ENCODE results near the gene RANBP1. TPM values are rescaled to one million over a fixed set of nuclear protein-coding genes. Genes with fewer than 3 reads are reported as not detected.

The RANBP1 gene
- total and polyA plus RNA-seq, 2 experiments from 2014 or later = 233 to 253 TPM

- Histone ChIP-seq H3K4me1 (ENCODE audit: insufficient read depth) (peaks cover 29% of the 10 kb centered on the region), H3K79me2 (ENCODE audit: insufficient read depth) (peaks cover 59% of the 10 kb centered on the region)
These were observed 22.5 kb downstream of the RANBP1 start for GRCh38 chr22:20138417-20138738.

GRCh38 chr22:20138868-20139267 lies 23.0 kb downstream of the RANBP1 start:
- H3K9ac ChIP-seq = no peak overlapping the region
- TF ChIP-seq EZH2phosphoT487 (IDR thresholded peaks at IDR 0.05; ENCODE audit: insufficient read depth, low read depth) = no peak
- no peak for TF ChIP-seq EZH2 (IDR thresholded peaks at IDR 0.05; ENCODE audit: insufficient read depth, poor library complexity, severe bottlenecking)
- in situ Hi-C loops (cut with MboI) = no loop called here
- peaks cover 6% of the 10 kb centered on the region; the same call in 1 of the 2 replicates for H3F3A ChIP-seq (ENCODE audit: insufficient read depth)
- 91 to 92% methylated on average over 16 of the region's 16 CpGs for WGBS, 2 experiments (ENCODE audit: low coverage in 1 of 2, low lambda C conversion rate in 2 of 2, missing lambda C conversion rate in 2 of 2)
- peaks cover 54% of the 10 kb centered on the region for H3K79me2 ChIP-seq (ENCODE audit: insufficient read depth)
- H3K36me3 ChIP-seq (ENCODE audit: low read depth) = no peaks in the 10 kb centered on the region
- H3K27ac ChIP-seq = no peak overlapping the region
- no peaks in the 10 kb centered on the region for H3K9me2 ChIP-seq (ENCODE audit: insufficient read depth)
- H3K4me2 ChIP-seq (ENCODE audit: unreplicated experiment) = no peak overlapping the region
- peaks cover 25% of the 10 kb centered on the region for H3K4me1 ChIP-seq (ENCODE audit: insufficient read depth)
- H3K9me3 ChIP-seq (ENCODE audit: low read depth) = no peaks in the 10 kb centered on the region
- no peak overlapping the region for H2AFZ ChIP-seq
- H4K20me1 ChIP-seq (ENCODE audit: insufficient read depth) = no peaks in the 10 kb centered on the region
- no peak overlapping the region for H3K4me3 ChIP-seq
- H3K27me3 ChIP-seq (replicated peaks; ENCODE audit: insufficient read depth) = no peaks in the 10 kb centered on the region
- DNase-seq = no peak

More at GRCh38 chr22:20138417-20138738, 22.5 kb downstream of the RANBP1 start:
- TF ChIP-seq EZH2phosphoT487 (IDR thresholded peaks at IDR 0.05; ENCODE audit: insufficient read depth, low read depth) = no peak
- no peak for TF ChIP-seq EZH2 (IDR thresholded peaks at IDR 0.05; ENCODE audit: insufficient read depth, poor library complexity, severe bottlenecking)
- no peak for DNase-seq
- H2AFZ ChIP-seq = no peak overlapping the region
- H3K36me3 ChIP-seq (ENCODE audit: low read depth) = no peaks in the 10 kb centered on the region
- H3K4me2 ChIP-seq (ENCODE audit: unreplicated experiment) = no peak overlapping the region
- no peaks in the 10 kb centered on the region for H3K9me2 ChIP-seq (ENCODE audit: insufficient read depth)
- WGBS, 2 experiments (ENCODE audit: low coverage in 1 of 2, low lambda C conversion rate in 2 of 2, missing lambda C conversion rate in 2 of 2) = 80 to 88% methylated on average over 4 of the region's 4 CpGs
- no peaks in the 10 kb centered on the region for H3K9me3 ChIP-seq (ENCODE audit: low read depth)
- H3K4me3 ChIP-seq = no peak overlapping the region
- H4K20me1 ChIP-seq (ENCODE audit: insufficient read depth) = no peaks in the 10 kb centered on the region
- H3K9ac ChIP-seq = no peak overlapping the region
- H3F3A ChIP-seq (ENCODE audit: insufficient read depth) = peaks cover 6% of the 10 kb centered on the region; the same call in 1 of the 2 replicates
- H3K27me3 ChIP-seq (replicated peaks; ENCODE audit: insufficient read depth) = no peaks in the 10 kb centered on the region
- in situ Hi-C loops (cut with MboI) = no loop called here
- no peak overlapping the region for H3K27ac ChIP-seq

- H3K4me1 ChIP-seq (ENCODE audit: insufficient read depth) = peaks cover 25% of the 10 kb centered on the region
- no peak overlapping the region for H2AFZ ChIP-seq
- no peaks in the 10 kb centered on the region for H3K27me3 ChIP-seq (replicated peaks; ENCODE audit: insufficient read depth)
- peaks cover 47% of the 10 kb centered on the region for H3K79me2 ChIP-seq (ENCODE audit: insufficient read depth)
- no peak for TF ChIP-seq EZH2 (IDR thresholded peaks at IDR 0.05; ENCODE audit: insufficient read depth, poor library complexity, severe bottlenecking)
- TF ChIP-seq EZH2phosphoT487 (IDR thresholded peaks at IDR 0.05; ENCODE audit: insufficient read depth, low read depth) = no peak
- H3F3A ChIP-seq (ENCODE audit: insufficient read depth) = peaks cover 6% of the 10 kb centered on the region; the same call in 1 of the 2 replicates
- in situ Hi-C loops (cut with MboI) = no loop called here
- H4K20me1 ChIP-seq (ENCODE audit: insufficient read depth) = no peaks in the 10 kb centered on the region
- no peaks in the 10 kb centered on the region for H3K9me2 ChIP-seq (ENCODE audit: insufficient read depth)
- 96 to 97% methylated on average over 32 to 36 of the region's 36 CpGs for WGBS, 2 experiments (ENCODE audit: low coverage in 1 of 2, low lambda C conversion rate in 2 of 2, missing lambda C conversion rate in 2 of 2)
- H3K4me2 ChIP-seq (ENCODE audit: unreplicated experiment) = no peak overlapping the region
- no peak overlapping the region for H3K27ac ChIP-seq
- H3K9ac ChIP-seq = no peak overlapping the region
- H3K4me3 ChIP-seq = no peak overlapping the region
- DNase-seq = no peak
- no peaks in the 10 kb centered on the region for H3K36me3 ChIP-seq (ENCODE audit: low read depth)
- no peaks in the 10 kb centered on the region for H3K9me3 ChIP-seq (ENCODE audit: low read depth)
These were observed 23.6 kb downstream of the RANBP1 start for GRCh38 chr22:20139391-20140106.

- Histone ChIP-seq H3K79me2 (ENCODE audit: insufficient read depth) (peaks cover 42% of the 10 kb centered on the region), H3K27me3 (replicated peaks; ENCODE audit: insufficient read depth) (no peaks in the 10 kb centered on the region), H4K20me1 (ENCODE audit: insufficient read depth) (no peaks in the 10 kb centered on the region)
These were observed 24.2 kb downstream of the RANBP1 start for GRCh38 chr22:20140107-20140445.

More at GRCh38 chr22:20140107-20140445, 24.2 kb downstream of the RANBP1 start:
- no peak overlapping the region for H3K9ac ChIP-seq
- H3K36me3 ChIP-seq (ENCODE audit: low read depth) = no peaks in the 10 kb centered on the region
- no peaks in the 10 kb centered on the region for H3K9me2 ChIP-seq (ENCODE audit: insufficient read depth)
- peaks cover 25% of the 10 kb centered on the region for H3K4me1 ChIP-seq (ENCODE audit: insufficient read depth)
- no peak overlapping the region for H2AFZ ChIP-seq
- H3K9me3 ChIP-seq (ENCODE audit: low read depth) = no peaks in the 10 kb centered on the region
- DNase-seq = no peak
- H3K4me3 ChIP-seq = no peak overlapping the region
- 84 to 85% methylated on average over 10 to 11 of the region's 11 CpGs for WGBS, 2 experiments (ENCODE audit: low coverage in 1 of 2, low lambda C conversion rate in 2 of 2, missing lambda C conversion rate in 2 of 2)
- H3F3A ChIP-seq (ENCODE audit: insufficient read depth) = peaks cover 6% of the 10 kb centered on the region; the same call in 1 of the 2 replicates
- in situ Hi-C loops (cut with MboI) = no loop called here
- no peak overlapping the region for H3K4me2 ChIP-seq (ENCODE audit: unreplicated experiment)
- H3K27ac ChIP-seq = no peak overlapping the region
- no peak for TF ChIP-seq EZH2phosphoT487 (IDR thresholded peaks at IDR 0.05; ENCODE audit: insufficient read depth, low read depth)
- no peak for TF ChIP-seq EZH2 (IDR thresholded peaks at IDR 0.05; ENCODE audit: insufficient read depth, poor library complexity, severe bottlenecking)
